ENCODE results near the gene TLK1. TPM values are rescaled to one million over a fixed set of nuclear protein-coding genes. Genes with fewer than 3 reads are reported as not detected.
A peak's percentile ranks its signal among the peaks of the same experiment; 100 is the strongest.

Gene TLK1
- total RNA-seq, 2 experiments from 2014 or later: 53.9 to 56.0 TPM

DNA sequence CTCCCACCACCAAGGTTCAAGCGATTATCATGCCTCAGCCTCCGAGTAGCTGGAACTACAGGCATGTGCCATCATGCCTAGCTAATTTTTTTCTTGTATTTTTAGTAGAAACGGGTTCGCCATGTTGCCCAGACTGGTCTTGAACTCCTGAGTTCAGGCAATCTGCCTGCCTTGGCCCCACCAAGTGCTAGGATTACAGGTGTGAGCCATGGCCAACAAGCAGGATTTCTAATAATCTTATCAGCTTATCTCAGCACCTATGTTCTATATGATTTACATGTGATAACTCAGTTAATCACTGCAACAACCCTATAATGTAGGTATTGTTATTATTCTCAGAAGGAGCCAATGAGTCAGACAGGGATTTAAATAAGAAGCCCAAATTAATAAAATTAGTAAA, 151.3 kb downstream of the TLK1 start:
- intact Hi-C loops (cut with micrococcal nuclease): no loop called here
- H3K4me1 Mint-ChIP-seq (ENCODE audit: low read depth): peaks cover 12% of the 10 kb centered on the region
- no peak overlapping the region for H3K4me3 Mint-ChIP-seq
- H3K27me3 Mint-ChIP-seq: no peaks in the 10 kb centered on the region
- no peak overlapping the region for H3K27ac Mint-ChIP-seq
- H3K9me3 Mint-ChIP-seq: no peaks in the 10 kb centered on the region
- no peak for DNase-seq
- no peak for TF ChIP-seq CTCF (IDR thresholded peaks at IDR 0.05)
- CTCF ChIA-PET: interaction anchor here (0.7 to 1.4 kb wide), 5 partner anchors 21 to 407 kb away, joined by 3 to 4 read pairs (median 3); no protein-coding TSS in a partner anchor
- ATAC-seq: no peak
- H3K36me3 Mint-ChIP-seq (ENCODE audit: low read depth): peaks cover 43% of the 10 kb centered on the region
- POLR2A ChIA-PET: no interaction called here

GRCh38 chr2:171008550-171009205, 152.0 kb downstream of the TLK1 start:
- H3K27ac Mint-ChIP-seq: peak overlapping the region; percentile 44
- CTCF ChIA-PET: interaction anchor here (1.0 to 1.1 kb wide), 2 partner anchors 21 to 407 kb away, joined by 3 read pairs; no protein-coding TSS in a partner anchor
- ATAC-seq: no peak

DNA sequence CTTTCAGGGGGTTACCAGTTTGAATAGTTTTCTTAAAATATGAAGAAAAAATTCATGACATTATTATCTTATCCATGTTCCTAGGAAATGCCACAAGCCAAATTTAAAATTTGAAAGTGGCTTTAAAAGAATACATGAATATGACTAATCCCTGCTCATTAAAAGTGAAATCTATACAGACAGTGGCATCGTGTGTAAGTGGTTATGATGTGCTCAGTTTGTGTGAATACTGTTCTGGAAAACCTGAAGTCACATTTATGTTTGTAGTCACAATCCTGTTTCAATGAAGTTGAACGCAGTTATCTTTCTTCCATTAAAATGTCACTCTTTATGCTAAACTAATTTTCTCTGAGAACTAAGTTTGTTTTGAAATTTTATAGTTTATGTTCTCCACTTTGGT, 155.9 kb downstream of the TLK1 start:
- ChIA-PET CTCF (interaction anchor here (0.9 kb wide), 1 partner anchor 28 kb away, joined by 4 read pairs; no protein-coding TSS in a partner anchor), POLR2A (no interaction called here)
- ATAC-seq (no peak), DNase-seq (no peak)
- intact Hi-C loops (cut with micrococcal nuclease): no loop called here
- peaks cover 35% of the 10 kb centered on the region for H3K36me3 Mint-ChIP-seq (ENCODE audit: low read depth)
- no peaks in the 10 kb centered on the region for H3K9me3 Mint-ChIP-seq
- no peak overlapping the region for H3K4me3 Mint-ChIP-seq
- peaks cover 14% of the 10 kb centered on the region for H3K4me1 Mint-ChIP-seq (ENCODE audit: low read depth)
- no peaks in the 10 kb centered on the region for H3K27me3 Mint-ChIP-seq
- H3K27ac Mint-ChIP-seq: peak overlapping the region; percentile 28
- no peak for TF ChIP-seq CTCF (IDR thresholded peaks at IDR 0.05)

More at GRCh38 chr2:171008550-171009205, 152.0 kb downstream of the TLK1 start:
- intact Hi-C loops (cut with micrococcal nuclease): no loop called here
- no peaks in the 10 kb centered on the region for H3K9me3 Mint-ChIP-seq
- H3K27me3 Mint-ChIP-seq: no peaks in the 10 kb centered on the region
- peaks cover 42% of the 10 kb centered on the region for H3K36me3 Mint-ChIP-seq (ENCODE audit: low read depth)
- no peak overlapping the region for H3K4me3 Mint-ChIP-seq
- TF ChIP-seq CTCF (IDR thresholded peaks at IDR 0.05): no peak
- POLR2A ChIA-PET: no interaction called here
- no peak for DNase-seq
- peaks cover 14% of the 10 kb centered on the region for H3K4me1 Mint-ChIP-seq (ENCODE audit: low read depth)

GRCh38 chr2:171004363-171004762, 156.3 kb downstream of the TLK1 start:
- peaks cover 14% of the 10 kb centered on the region for H3K4me1 Mint-ChIP-seq (ENCODE audit: low read depth)
- H3K9me3 Mint-ChIP-seq: no peaks in the 10 kb centered on the region
- ATAC-seq: no peak
- POLR2A ChIA-PET: no interaction called here
- intact Hi-C loops (cut with micrococcal nuclease): no loop called here
- CTCF ChIA-PET: interaction anchor here (0.9 to 1.8 kb wide), 2 partner anchors 27 to 82 kb away, joined by 4 to 5 read pairs; no protein-coding TSS in a partner anchor
- peaks cover 35% of the 10 kb centered on the region for H3K36me3 Mint-ChIP-seq (ENCODE audit: low read depth)
- H3K4me3 Mint-ChIP-seq: no peak overlapping the region
- no peak for TF ChIP-seq CTCF (IDR thresholded peaks at IDR 0.05)
- H3K27ac Mint-ChIP-seq: no peak overlapping the region
- no peak for DNase-seq
- no peaks in the 10 kb centered on the region for H3K27me3 Mint-ChIP-seq

DNA sequence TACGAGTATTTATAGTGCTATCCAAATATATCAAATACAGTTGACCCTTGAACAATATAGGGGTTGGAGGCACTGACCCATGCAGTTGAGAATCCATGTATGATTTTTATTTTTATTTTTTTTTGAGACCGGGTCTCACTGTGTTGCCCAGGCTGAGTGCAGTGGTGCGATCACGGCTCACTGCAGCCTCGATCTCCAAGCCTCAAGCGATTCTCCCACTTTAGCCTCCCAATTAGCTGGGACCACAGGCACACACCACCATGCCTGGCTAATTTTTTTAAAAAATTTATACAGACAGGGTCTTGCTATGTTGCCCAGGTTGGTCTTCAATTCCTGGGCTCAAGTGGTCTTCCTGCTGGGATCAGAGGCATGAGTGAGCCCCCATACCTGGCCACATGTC, 161.0 kb downstream of the TLK1 start:
- Mint-ChIP-seq H3K4me1 (ENCODE audit: low read depth) (peaks cover 4% of the 10 kb centered on the region), H3K4me3 (no peak overlapping the region), H3K27me3 (no peaks in the 10 kb centered on the region), H3K9me3 (no peaks in the 10 kb centered on the region), H3K27ac (no peak overlapping the region), H3K36me3 (ENCODE audit: low read depth) (peaks cover 18% of the 10 kb centered on the region)
- DNase-seq: no peak
- TF ChIP-seq CTCF (IDR thresholded peaks at IDR 0.05): no peak
- POLR2A ChIA-PET: no interaction called here
- no peak for ATAC-seq
- intact Hi-C loops (cut with micrococcal nuclease): no loop called here
- CTCF ChIA-PET: no interaction called here
